SK-N-SH (cell line): ENCODE data around the gene IFT122. TPM values are rescaled to one million over a fixed set of nuclear protein-coding genes. Genes with fewer than 3 reads are reported as not detected.
"Not testable (repeated sequence)": the region's sequence is repeated elsewhere in the genome, so short reads cannot be mapped to it uniquely, and the experiment has no call there.

Experiments
- CTCF ChIA-PET: fragments of 300-600, 350-600 bp; formaldehyde crosslinking; extraction: SDS; loops from one replicate; lab custom pipeline; 2021; lab: Yijun Ruan, JAX
- POLR2A ChIA-PET: fragments of 350-600 bp; sonication (Branson Sonifier 250); formaldehyde crosslinking; extraction: SDS; loops from one replicate; lab custom pipeline; 2020; ENCODE audit warnings: antibody characterized with exemption, inconsistent platforms; lab: Yijun Ruan, JAX
- DNase-seq: peaks from one replicate; pipeline ENCODE4 v3.0.0; 2012
- H2AFZ ChIP-seq: fragments of 200-600 bp; sonication (generic); 2 replicates; pipeline ENCODE4 v1.8.1; 2016; ENCODE audit warnings: antibody characterized with exemption, mild to moderate bottlenecking, low read depth
- H3F3A ChIP-seq: fragments of 200-600 bp; sonication (generic); replicated peaks from 2 replicates; pipeline ENCODE3; 2016; ENCODE audit warnings: antibody characterized with exemption, mild to moderate bottlenecking; ENCODE audit not compliant: insufficient read depth
- H3K27ac ChIP-seq, 2 experiments: fragments of 200-500 bp in 1 of 2; fragments of 200-600 bp in 1 of 2; sonication (Bioruptor generic) in 1 of 2; sonication (generic), shearing (Covaris generic) in 1 of 2; 2 replicates each; pipeline versions ENCODE4 v1.5.1 to v1.6.1; 2014 to 2016; ENCODE audit warnings: low read depth in 2 of 2, inconsistent platforms in 1 of 2, low read length in 1 of 2, mild to moderate bottlenecking in 1 of 2, mixed read lengths in 1 of 2
- H3K27me3 ChIP-seq: fragments of 200-600 bp; sonication (generic), shearing (Covaris generic); 2 replicates; pipeline ENCODE4 v1.6.1; 2016; ENCODE audit warnings: mixed run types; ENCODE audit not compliant: insufficient read depth
- H3K36me3 ChIP-seq, 2 experiments: fragments of 200-500 bp in 1 of 2; fragments of 200-600 bp in 1 of 2; sonication (Bioruptor generic) in 1 of 2; sonication (generic) in 1 of 2; replicated peaks in 1 of 2; 2 replicates each; pipeline versions ENCODE3 to v1.5.1; 2014 to 2016; ENCODE audit warnings: low read length in 1 of 2, mild to moderate bottlenecking in 1 of 2; ENCODE audit not compliant: insufficient read depth in 2 of 2, control insufficient read depth in 1 of 2
- H3K4me1 ChIP-seq, 2 experiments: fragments of 200-500 bp in 1 of 2; fragments of 200-600 bp in 1 of 2; sonication (Bioruptor generic) in 1 of 2; sonication (generic), shearing (Covaris generic) in 1 of 2; 2 replicates each; pipeline versions ENCODE4 v1.5.1 to v1.6.1; 2014 to 2016; ENCODE audit warnings: low read depth in 1 of 2, low read length in 1 of 2, mixed run types in 1 of 2; ENCODE audit not compliant: insufficient read depth in 2 of 2, control insufficient read depth in 1 of 2
- H3K4me2 ChIP-seq: fragments of 200-600 bp; sonication (generic), shearing (Covaris generic); 2 replicates; pipeline ENCODE4 v1.6.1; 2017; ENCODE audit warnings: mixed run types
- H3K4me3 ChIP-seq, 2 experiments: fragments of 200-500 bp in 1 of 2; fragments of 200-600 bp in 1 of 2; sonication (Bioruptor generic) in 1 of 2; sonication (generic), shearing (Covaris generic) in 1 of 2; 2 replicates each; pipeline versions ENCODE4 v1.5.1 to v1.8.1; 2014 to 2016; ENCODE audit warnings: low read depth in 2 of 2, inconsistent platforms in 1 of 2, low read length in 1 of 2, mild to moderate bottlenecking in 1 of 2, mixed read lengths in 1 of 2, moderate library complexity in 1 of 2
- H3K79me2 ChIP-seq: fragments of 200-600 bp; sonication (generic); 2 replicates; pipeline ENCODE4 v1.8.1; 2017; ENCODE audit warnings: mild to moderate bottlenecking; ENCODE audit not compliant: insufficient read depth
- H3K9ac ChIP-seq: fragments of 200-600 bp; sonication (generic); 2 replicates; pipeline ENCODE4 v1.6.1; 2017; ENCODE audit warnings: mixed run types
- H3K9me2 ChIP-seq: fragments of 200-600 bp; sonication (generic); 2 replicates; pipeline ENCODE4 v1.6.1; 2017; ENCODE audit warnings: mixed run types
- H3K9me3 ChIP-seq: fragments of 200-600 bp; sonication (generic); 2 replicates; pipeline ENCODE4 v1.6.1; 2017; ENCODE audit warnings: mixed run types, mild to moderate bottlenecking, moderate library complexity
- H4K20me1 ChIP-seq: fragments of 200-600 bp; sonication (generic); 2 replicates; pipeline ENCODE4 v1.6.1; 2017; ENCODE audit warnings: mild to moderate bottlenecking, mixed run types; ENCODE audit not compliant: insufficient read depth
- CHD2 ChIP-seq: fragments of 150-350 bp; IDR thresholded peaks from 2 replicates; pipeline ENCODE4 v1.6.1; 2018; ENCODE audit warnings: low read length; ENCODE audit not compliant: partially characterized antibody
- CTCF ChIP-seq: fragments of 200-600 bp; sonication (generic); IDR thresholded peaks from 2 replicates; pipeline ENCODE4 v1.6.1; 2017; ENCODE audit warnings: antibody characterized with exemption, mild to moderate bottlenecking, moderate library complexity
- ELF1 ChIP-seq: IDR thresholded peaks from 2 replicates; pipeline ENCODE4 v1.4.0; 2012
- EP300 ChIP-seq, 2 experiments: IDR thresholded peaks; 2 replicates each; pipeline versions ENCODE4 v1.4.0 to v1.6.1; 2012; ENCODE audit warnings: borderline replicate concordance in 1 of 2, low read depth in 1 of 2, low read length in 1 of 2
- EZH2phosphoT487 ChIP-seq: fragments of 200-600 bp; sonication (generic); IDR thresholded peaks from 2 replicates; pipeline ENCODE4 v1.6.1; 2017; ENCODE audit warnings: low read depth, mixed run types, mild to moderate bottlenecking, antibody characterized with exemption, moderate library complexity, borderline replicate concordance
- FOXJ3 ChIP-seq: sonication (generic); formaldehyde crosslinking; IDR thresholded peaks from 2 replicates; pipeline ENCODE4 v1.5.1; 2020; ENCODE audit warnings: mild to moderate bottlenecking, missing genetic modification reagents
- FOXM1 ChIP-seq: IDR thresholded peaks from 2 replicates; pipeline ENCODE4 v1.4.0; 2012; ENCODE audit warnings: low read depth, mild to moderate bottlenecking
- GABPA ChIP-seq: IDR thresholded peaks from 2 replicates; pipeline ENCODE4 v1.4.0; 2012; ENCODE audit warnings: low read depth, mild to moderate bottlenecking
- GATA2 ChIP-seq: sonication (generic); formaldehyde crosslinking; IDR thresholded peaks from 2 replicates; pipeline ENCODE4 v1.5.0; 2020; ENCODE audit warnings: mild to moderate bottlenecking, missing genetic modification reagents
- JUND ChIP-seq: IDR thresholded peaks from 2 replicates; pipeline ENCODE4 v1.4.0; 2012
- MEF2A ChIP-seq: IDR thresholded peaks from 2 replicates; pipeline ENCODE4 v1.4.0; 2012; ENCODE audit warnings: low read depth, borderline replicate concordance
- RAD21 ChIP-seq: IDR thresholded peaks from 2 replicates; pipeline ENCODE4 v1.6.1; 2012; ENCODE audit warnings: mild to moderate bottlenecking, low read length
- RCOR1 ChIP-seq: fragments of 150-350 bp; IDR thresholded peaks from 2 replicates; pipeline ENCODE4 v1.6.1; 2017; ENCODE audit warnings: antibody characterized with exemption, low read length
- REST ChIP-seq: IDR thresholded peaks from 2 replicates; pipeline ENCODE4 v1.6.1; 2012; ENCODE audit warnings: mild to moderate bottlenecking, low read depth, low read length, moderate library complexity
- RFX5 ChIP-seq: IDR thresholded peaks from 2 replicates; pipeline ENCODE4 v1.6.1; 2012; ENCODE audit warnings: mild to moderate bottlenecking, improper control_type of control experiment, low read length
- RXRA ChIP-seq: IDR thresholded peaks from 2 replicates; pipeline ENCODE4 v1.4.0; 2012; ENCODE audit warnings: low read depth, mild to moderate bottlenecking, borderline replicate concordance
- SIN3A ChIP-seq: IDR thresholded peaks from 2 replicates; pipeline ENCODE4 v1.6.1; 2012; ENCODE audit warnings: low read depth, mild to moderate bottlenecking, low read length, moderate library complexity, borderline replicate concordance
- TAF1 ChIP-seq: IDR thresholded peaks from 2 replicates; pipeline ENCODE4 v1.6.1; 2012; ENCODE audit warnings: low read depth, mild to moderate bottlenecking, low read length, moderate library complexity, borderline replicate concordance
- TEAD4 ChIP-seq: IDR thresholded peaks from 2 replicates; pipeline ENCODE4 v1.4.0; 2012; ENCODE audit warnings: mild to moderate bottlenecking, borderline replicate concordance; ENCODE audit not compliant: insufficient read depth
- USF1 ChIP-seq: IDR thresholded peaks from 2 replicates; pipeline ENCODE4 v1.4.0; 2012; ENCODE audit warnings: low read depth, borderline replicate concordance
- WGBS: methylation state at CpG from one replicate; pipeline ENCODE4 v1.1.6; 2017; ENCODE audit warnings: low lambda C conversion rate; 5-methylcytosine and 5-hydroxymethylcytosine counted together
- polyA plus RNA-seq, 3 experiments: library from polyadenylated mRNA; depleted of rRNA; stranded (reverse); fragments of >200 nt; gene quantifications; 2 replicates each; pipeline ENCODE4 v1.2.3, GENCODE V29; 2012

The IFT122 gene
- polyA plus RNA-seq, 1 of the 3 experiments (the other 2 are of a cell fraction) = 20.1 TPM

GRCh38 chr3:129514110-129514509, 74.1 kb downstream of the IFT122 start (continued):
- TF ChIP-seq REST (no peak), JUND (no peak), ELF1 (no peak)
- TF ChIP-seq, all 33 proteins: peak for 0

GRCh38 chr3:129514563-129514962, 74.5 kb downstream of the IFT122 start:
- Histone ChIP-seq H2AFZ (no peak overlapping the region), H3K9ac (no peak overlapping the region), H3K27me3 (no peaks in the 10 kb centered on the region), H3K27ac (no peak overlapping the region), H3K9me3 (no peaks in the 10 kb centered on the region), H3K4me1 (peaks cover 0 to under 1% of the 10 kb centered on the region in 2 experiments; a peak in 1 of 4 replicates), H3K79me2 (no peaks in the 10 kb centered on the region), H4K20me1 (no peaks in the 10 kb centered on the region), H3K9me2 (no peaks in the 10 kb centered on the region), H3F3A (no peaks in the 10 kb centered on the region), H3K36me3 (peaks cover 0 to 2% of the 10 kb centered on the region in 2 experiments), H3K4me2 (no peak overlapping the region), H3K4me3 (no peak overlapping the region)
- TF ChIP-seq RFX5 (no peak), USF1 (no peak), SIN3A (no peak), EZH2phosphoT487 (no peak), CHD2 (no peak), RAD21 (no peak), EP300 (IDR thresholded peaks at IDR 0.05; ENCODE audit: borderline replicate concordance in 1 of 2, low read depth in 1 of 2, low read length in 1 of 2) (no peak), TEAD4 (no peak), TAF1 (no peak), MEF2A (no peak), CTCF (no peak), FOXJ3 (CRISPR knock-in tag) (no peak), GABPA (no peak), FOXM1 (no peak), RCOR1 (no peak), RXRA (no peak), GATA2 (CRISPR knock-in tag) (no peak), ELF1 (no peak), JUND (no peak)
- no peak for DNase-seq
- ChIA-PET CTCF (interaction anchor here (1.0 kb wide), 1 partner anchor 428 kb away, joined by 3 read pairs; no protein-coding TSS in a partner anchor), POLR2A (no interaction called here)
- 100% methylated on average over 6 of the region's 6 CpGs for WGBS

GRCh38 chr3:129515108-129515820, 75.2 kb downstream of the IFT122 start:
- 92% methylated on average over 17 of the region's 25 CpGs for WGBS
- H3K9me2 ChIP-seq, H3K79me2 ChIP-seq, H3F3A ChIP-seq, H3K4me2 ChIP-seq, H3K9ac ChIP-seq, H3K27ac ChIP-seq, DNase-seq, H3K4me3 ChIP-seq, POLR2A ChIA-PET, H3K4me1 ChIP-seq, H3K36me3 ChIP-seq, H3K9me3 ChIP-seq, H2AFZ ChIP-seq, H4K20me1 ChIP-seq, H3K27me3 ChIP-seq: not testable (repeated sequence)
- CTCF ChIA-PET = interaction anchor here (1.0 kb wide), 1 partner anchor 427 kb away, joined by 3 read pairs; no protein-coding TSS in a partner anchor
